ENCODE measurements around the gene DGCR6L. TPM values are rescaled to one million over a fixed set of nuclear protein-coding genes. Genes with fewer than 3 reads are reported as not detected.
A peak's percentile ranks its signal among the peaks of the same experiment; 100 is the strongest.

DGCR6L gene
- total RNA-seq, 1 experiment from 2014 or later: 32.7 TPM

DNA sequence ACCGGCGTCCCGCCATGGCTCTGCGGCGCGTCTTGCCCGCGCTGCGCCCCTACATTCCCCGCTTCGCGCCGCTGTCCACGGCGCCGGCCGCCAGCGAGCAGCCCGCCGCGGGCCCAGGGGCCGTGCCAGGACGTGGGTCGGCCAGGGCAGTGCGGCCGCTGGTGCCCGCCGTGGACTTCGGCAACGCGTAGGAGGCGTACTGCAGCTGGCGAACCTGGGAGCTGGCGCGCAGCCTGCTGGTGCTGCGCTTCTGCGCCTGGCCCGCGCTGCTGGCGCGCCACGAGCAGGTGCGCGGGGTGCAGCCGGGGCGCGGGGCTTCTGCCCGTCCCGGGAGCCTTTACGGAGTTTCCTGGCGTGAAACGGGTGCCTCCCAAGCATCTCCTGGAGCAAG, 20.1 kb downstream of the DGCR6L start:
- H3K27me3 ChIP-seq (ENCODE audit: low read length): no peaks in the 10 kb centered on the region
- H3K27ac ChIP-seq (ENCODE audit: low read length): no peak overlapping the region
- peaks cover 5% of the 10 kb centered on the region for H3K4me1 ChIP-seq (ENCODE audit: low read length)
- H3K9me3 ChIP-seq (ENCODE audit: low read length): no peaks in the 10 kb centered on the region
- no peak overlapping the region for H3K9ac ChIP-seq (ENCODE audit: low read length)
- no peaks in the 10 kb centered on the region for H3K9me2 ChIP-seq (replicated peaks; ENCODE audit: insufficient read depth, low read length)
- no peaks in the 10 kb centered on the region for H4K20me1 ChIP-seq (ENCODE audit: insufficient read depth, low read depth, low read length)
- no peaks in the 10 kb centered on the region for H3K79me2 ChIP-seq (ENCODE audit: low read length)
- no peaks in the 10 kb centered on the region for H3K36me3 ChIP-seq (ENCODE audit: insufficient read depth, low read length)
- no peak overlapping the region for H2AFZ ChIP-seq (ENCODE audit: low read length)
- no peak overlapping the region for H3K4me3 ChIP-seq (ENCODE audit: low read length)
- DNase-seq: no peak
- no peak overlapping the region for H3K4me2 ChIP-seq (ENCODE audit: low read depth, low read length, poor library complexity, severe bottlenecking)

DNA sequence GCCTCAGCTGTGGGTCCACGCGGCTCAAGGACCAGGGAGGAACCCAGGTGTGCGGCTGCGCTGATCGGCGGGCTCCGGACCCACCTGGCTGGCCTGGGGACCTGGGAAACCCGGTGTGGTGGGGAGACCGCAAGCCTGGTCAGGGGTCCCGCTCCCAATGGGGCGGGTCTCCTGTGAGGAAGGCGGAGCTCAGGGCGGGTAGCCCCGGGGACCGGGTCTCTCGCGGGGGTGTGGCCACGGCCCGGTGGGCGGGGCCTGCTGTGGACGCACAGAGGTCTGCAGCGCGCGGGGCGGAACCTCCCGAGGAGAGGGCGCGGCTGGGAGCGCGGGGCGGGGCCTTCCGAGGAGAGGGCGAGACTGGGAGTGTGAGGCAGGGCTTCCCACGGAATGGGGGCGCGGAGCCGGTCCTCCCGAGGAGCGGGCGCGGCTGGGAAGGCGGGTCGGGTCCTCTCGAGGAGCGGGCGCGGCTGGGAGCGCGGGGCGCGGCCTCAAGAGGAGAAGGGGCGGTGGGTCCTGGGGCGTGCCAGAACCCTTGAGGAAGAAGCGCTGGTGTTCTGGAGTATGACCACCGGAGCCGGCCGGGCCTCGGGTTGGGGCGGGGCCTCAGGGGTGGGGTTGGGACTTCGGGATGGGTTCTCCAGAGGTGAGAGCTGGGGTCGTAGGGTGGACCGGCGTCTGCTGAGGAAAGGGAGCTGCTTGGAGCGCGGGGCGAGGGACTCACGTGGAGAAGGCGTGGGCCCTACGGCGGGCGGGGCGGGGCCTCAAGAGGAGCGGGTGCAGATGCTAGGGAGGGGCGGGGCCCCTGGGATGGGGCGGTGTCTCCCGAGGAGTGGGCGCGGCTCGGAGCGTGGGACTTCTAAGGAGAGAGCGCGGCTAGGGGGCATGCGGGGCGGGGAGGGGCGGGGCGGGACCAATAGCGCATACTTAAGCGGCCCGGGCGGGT, 20.8 kb downstream of the DGCR6L start:
- H3K4me3 ChIP-seq (ENCODE audit: low read length): peak overlapping the region; percentile 64; the same call in 1 of the 2 replicates
- H3K4me2 ChIP-seq (ENCODE audit: low read depth, low read length, poor library complexity, severe bottlenecking): peak overlapping the region; percentile 76
- no peaks in the 10 kb centered on the region for H3K36me3 ChIP-seq (ENCODE audit: insufficient read depth, low read length)
- no peaks in the 10 kb centered on the region for H3K27me3 ChIP-seq (ENCODE audit: low read length)
- DNase-seq: peak; percentile 92
- peak overlapping the region; percentile 87; the same call in 1 of the 2 replicates for H2AFZ ChIP-seq (ENCODE audit: low read length)
- H3K9me2 ChIP-seq (replicated peaks; ENCODE audit: insufficient read depth, low read length): no peaks in the 10 kb centered on the region
- peak overlapping the region; percentile 50 for H3K9ac ChIP-seq (ENCODE audit: low read length)
- H3K27ac ChIP-seq (ENCODE audit: low read length): no peak overlapping the region
- H3K4me1 ChIP-seq (ENCODE audit: low read length): peaks cover 5% of the 10 kb centered on the region
- no peaks in the 10 kb centered on the region for H3K9me3 ChIP-seq (ENCODE audit: low read length)
- H3K79me2 ChIP-seq (ENCODE audit: low read length): no peaks in the 10 kb centered on the region
- H4K20me1 ChIP-seq (ENCODE audit: insufficient read depth, low read depth, low read length): no peaks in the 10 kb centered on the region

DNA sequence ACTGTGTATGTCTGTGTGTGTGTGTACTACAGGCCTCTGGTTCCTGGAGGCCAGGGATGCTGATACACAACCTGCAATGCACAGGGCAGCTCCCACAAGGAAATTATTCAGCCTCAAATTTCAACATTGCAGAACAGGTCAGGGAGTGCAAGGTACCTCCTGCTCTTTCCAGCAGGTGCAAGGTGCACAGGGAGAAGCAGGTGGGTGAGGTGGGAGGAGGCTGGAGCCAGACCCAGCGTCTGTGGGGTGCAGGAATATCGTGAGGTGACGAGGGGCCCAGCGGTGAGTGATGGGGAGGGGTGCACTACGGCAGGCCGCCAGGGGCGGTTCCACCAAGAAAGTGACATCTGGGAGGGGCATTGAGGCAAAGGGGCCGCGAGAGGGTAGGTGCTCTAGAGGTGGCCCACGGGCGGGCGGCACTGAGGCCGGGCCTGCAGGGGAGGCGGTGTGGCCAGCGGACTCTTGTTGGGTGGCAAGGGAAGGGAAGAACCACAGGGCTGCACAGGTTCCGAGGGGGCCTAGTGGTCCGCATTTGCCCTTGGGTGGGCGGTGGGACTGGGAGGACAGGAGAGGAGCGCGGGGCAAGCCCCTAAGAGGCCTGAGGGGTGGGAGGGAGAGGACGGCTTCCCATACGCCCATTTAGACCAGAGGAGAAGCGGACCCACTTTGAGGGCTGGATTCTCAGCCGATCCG, 21.6 kb downstream of the DGCR6L start:
- H3K9ac ChIP-seq (ENCODE audit: low read length): no peak overlapping the region
- H4K20me1 ChIP-seq (ENCODE audit: insufficient read depth, low read depth, low read length): no peaks in the 10 kb centered on the region
- no peaks in the 10 kb centered on the region for H3K79me2 ChIP-seq (ENCODE audit: low read length)
- H3K4me3 ChIP-seq (ENCODE audit: low read length): no peak overlapping the region
- H3K27ac ChIP-seq (ENCODE audit: low read length): no peak overlapping the region
- no peaks in the 10 kb centered on the region for H3K9me3 ChIP-seq (ENCODE audit: low read length)
- no peaks in the 10 kb centered on the region for H3K9me2 ChIP-seq (replicated peaks; ENCODE audit: insufficient read depth, low read length)
- peaks cover 5% of the 10 kb centered on the region for H3K4me1 ChIP-seq (ENCODE audit: low read length)
- H2AFZ ChIP-seq (ENCODE audit: low read length): no peak overlapping the region
- no peak for DNase-seq
- H3K27me3 ChIP-seq (ENCODE audit: low read length): no peaks in the 10 kb centered on the region
- no peaks in the 10 kb centered on the region for H3K36me3 ChIP-seq (ENCODE audit: insufficient read depth, low read length)
- no peak overlapping the region for H3K4me2 ChIP-seq (ENCODE audit: low read depth, low read length, poor library complexity, severe bottlenecking)

DNA sequence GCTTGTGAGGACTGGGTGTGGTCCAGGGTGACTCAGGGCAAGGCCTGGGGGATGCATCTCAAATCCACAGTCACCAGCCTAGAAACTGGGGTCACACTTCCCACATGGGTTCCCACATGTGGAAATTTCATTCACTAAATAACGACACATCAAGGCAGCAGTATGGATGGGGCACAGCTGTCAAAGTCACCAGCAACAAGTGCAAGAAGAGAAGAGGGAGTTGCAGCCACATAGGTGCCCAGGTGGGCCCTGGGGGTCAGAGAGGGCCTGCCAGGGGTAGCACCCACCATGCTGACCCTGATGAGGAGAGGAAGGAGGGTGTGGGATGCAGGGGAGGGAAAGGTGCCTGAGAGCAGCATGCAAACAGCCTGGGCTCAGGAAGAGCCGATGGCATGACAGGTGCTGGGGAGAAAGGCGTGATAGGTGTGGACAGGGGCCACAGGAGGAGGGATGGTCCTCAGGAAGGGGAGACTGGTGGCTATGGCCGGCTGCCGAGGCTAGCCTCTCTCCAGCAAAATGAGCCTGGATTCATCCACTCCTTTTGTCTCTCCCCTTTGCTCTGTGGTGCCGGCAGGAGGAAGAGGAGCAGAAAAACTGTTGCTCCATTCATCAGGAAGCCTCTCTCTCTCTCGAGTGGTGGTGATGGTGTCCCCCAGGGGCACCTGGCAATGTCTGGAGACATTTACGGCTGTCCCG, 22.3 kb downstream of the DGCR6L start:
- Histone ChIP-seq H3K9me3 (ENCODE audit: low read length) (no peaks in the 10 kb centered on the region), H3K4me2 (ENCODE audit: low read depth, low read length, poor library complexity, severe bottlenecking) (no peak overlapping the region), H3K9ac (ENCODE audit: low read length) (no peak overlapping the region), H3K4me1 (ENCODE audit: low read length) (peaks cover 5% of the 10 kb centered on the region), H3K79me2 (ENCODE audit: low read length) (no peaks in the 10 kb centered on the region), H4K20me1 (ENCODE audit: insufficient read depth, low read depth, low read length) (no peaks in the 10 kb centered on the region), H2AFZ (ENCODE audit: low read length) (no peak overlapping the region), H3K9me2 (replicated peaks; ENCODE audit: insufficient read depth, low read length) (no peaks in the 10 kb centered on the region), H3K4me3 (ENCODE audit: low read length) (no peak overlapping the region), H3K27ac (ENCODE audit: low read length) (no peak overlapping the region), H3K27me3 (ENCODE audit: low read length) (no peaks in the 10 kb centered on the region), H3K36me3 (ENCODE audit: insufficient read depth, low read length) (no peaks in the 10 kb centered on the region)
- no peak for DNase-seq

DNA sequence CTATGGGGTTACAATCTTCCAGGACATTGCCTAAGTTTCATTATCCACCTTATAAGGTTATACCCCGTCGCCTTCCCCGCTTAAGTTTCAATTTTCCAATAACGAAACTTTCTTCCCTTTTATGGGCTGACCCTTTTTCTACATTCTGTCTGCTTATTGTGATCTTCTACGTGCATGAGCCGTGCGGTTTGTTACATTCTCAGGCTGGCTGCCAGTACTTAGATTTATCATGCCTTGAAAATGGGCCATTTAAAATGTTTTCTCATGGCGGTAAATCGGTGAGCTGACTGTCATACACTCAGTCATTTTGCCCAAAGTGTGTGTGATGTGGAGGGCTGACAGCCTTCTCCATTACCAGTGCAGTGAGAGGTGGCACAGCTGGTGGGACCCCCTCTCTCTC, 23.3 kb downstream of the DGCR6L start:
- Histone ChIP-seq H3K27me3 (ENCODE audit: low read length) (no peaks in the 10 kb centered on the region), H2AFZ (ENCODE audit: low read length) (no peak overlapping the region), H3K9me3 (ENCODE audit: low read length) (no peaks in the 10 kb centered on the region), H3K36me3 (ENCODE audit: insufficient read depth, low read length) (no peaks in the 10 kb centered on the region), H3K9me2 (replicated peaks; ENCODE audit: insufficient read depth, low read length) (no peaks in the 10 kb centered on the region), H3K27ac (ENCODE audit: low read length) (no peak overlapping the region), H4K20me1 (ENCODE audit: insufficient read depth, low read depth, low read length) (no peaks in the 10 kb centered on the region), H3K9ac (ENCODE audit: low read length) (no peak overlapping the region), H3K4me1 (ENCODE audit: low read length) (peaks cover 5% of the 10 kb centered on the region), H3K4me3 (ENCODE audit: low read length) (no peak overlapping the region), H3K79me2 (ENCODE audit: low read length) (no peaks in the 10 kb centered on the region), H3K4me2 (ENCODE audit: low read depth, low read length, poor library complexity, severe bottlenecking) (no peak overlapping the region)
- no peak for DNase-seq

DNA sequence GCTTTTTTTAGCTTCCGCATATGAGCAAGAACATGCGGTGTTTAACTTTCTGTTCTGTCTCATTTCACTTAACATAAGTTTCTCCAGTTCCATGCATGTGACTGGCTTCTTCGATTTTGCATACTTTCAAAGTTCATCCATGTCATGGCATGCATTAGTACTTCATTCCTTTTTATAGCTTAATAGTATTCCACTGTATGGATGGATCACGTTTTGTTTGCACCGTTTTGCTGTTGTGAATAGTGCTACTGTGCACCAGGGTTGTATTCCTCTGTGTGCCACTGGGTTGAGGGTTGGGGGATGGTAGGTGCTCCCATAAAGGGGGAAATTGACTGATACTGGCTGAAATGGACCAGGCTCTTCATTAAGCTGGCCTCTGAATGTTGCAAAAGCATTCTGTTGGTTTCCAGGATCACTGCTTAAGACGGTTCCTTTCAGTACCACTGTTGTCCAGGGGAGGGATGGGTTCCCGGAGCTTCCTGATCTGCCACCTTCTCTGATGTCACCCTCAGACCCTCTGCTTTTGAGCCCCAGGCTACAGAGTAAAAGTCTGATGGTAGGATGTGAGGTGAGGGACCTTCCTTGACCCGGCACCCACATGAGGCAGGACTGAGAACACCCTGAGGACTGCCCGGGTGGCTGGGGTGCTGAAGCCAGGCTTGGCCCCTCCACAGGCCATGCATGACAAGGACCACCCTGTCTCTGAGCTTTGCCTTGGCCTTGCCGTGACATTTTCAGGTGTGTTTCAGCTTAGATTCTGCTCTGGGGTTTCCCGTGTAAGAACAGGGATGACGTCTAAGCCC, 24.4 kb downstream of the DGCR6L start:
- Histone ChIP-seq H3K4me2 (ENCODE audit: low read depth, low read length, poor library complexity, severe bottlenecking) (no peak overlapping the region), H3K79me2 (ENCODE audit: low read length) (no peaks in the 10 kb centered on the region), H3K9me2 (replicated peaks; ENCODE audit: insufficient read depth, low read length) (no peaks in the 10 kb centered on the region), H3K27me3 (ENCODE audit: low read length) (no peaks in the 10 kb centered on the region), H3K9ac (ENCODE audit: low read length) (no peak overlapping the region), H2AFZ (ENCODE audit: low read length) (no peak overlapping the region), H3K36me3 (ENCODE audit: insufficient read depth, low read length) (no peaks in the 10 kb centered on the region), H3K4me1 (ENCODE audit: low read length) (peaks cover 5% of the 10 kb centered on the region), H3K27ac (ENCODE audit: low read length) (no peak overlapping the region), H3K4me3 (ENCODE audit: low read length) (no peak overlapping the region), H3K9me3 (ENCODE audit: low read length) (no peaks in the 10 kb centered on the region), H4K20me1 (ENCODE audit: insufficient read depth, low read depth, low read length) (no peaks in the 10 kb centered on the region)
- DNase-seq: no peak

DNA sequence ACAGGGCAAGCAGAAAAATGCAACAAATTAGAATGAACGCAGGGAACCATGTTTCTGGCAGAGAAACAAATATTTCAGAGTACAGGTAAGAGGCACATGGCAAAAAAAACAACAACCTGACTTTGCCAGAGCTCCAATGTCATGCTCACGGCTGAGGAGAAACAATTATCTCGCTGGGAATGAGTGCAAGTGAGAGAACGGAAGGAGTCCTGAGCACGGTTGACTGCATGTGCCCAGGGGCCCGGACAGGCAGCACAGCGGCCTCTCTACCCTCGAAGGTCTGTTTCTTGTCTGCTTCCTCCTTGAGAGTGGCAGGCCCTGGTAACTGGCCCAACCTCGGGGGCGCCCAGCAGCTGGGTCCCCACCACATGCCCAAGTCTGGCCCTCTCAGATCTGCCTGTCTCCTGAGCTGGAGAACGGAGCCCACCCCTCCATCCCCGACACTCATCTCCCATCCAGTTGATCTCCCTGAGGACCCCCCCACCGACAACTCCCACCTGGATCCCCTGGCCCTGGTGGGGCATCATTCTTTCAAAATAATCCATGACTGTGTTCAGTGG, 27.1 kb downstream of the DGCR6L start:
- Histone ChIP-seq H3K27ac (ENCODE audit: low read length) (no peak overlapping the region), H3K4me1 (ENCODE audit: low read length) (no peaks in the 10 kb centered on the region), H4K20me1 (ENCODE audit: insufficient read depth, low read depth, low read length) (no peaks in the 10 kb centered on the region), H3K79me2 (ENCODE audit: low read length) (no peaks in the 10 kb centered on the region), H3K9me2 (replicated peaks; ENCODE audit: insufficient read depth, low read length) (no peaks in the 10 kb centered on the region), H3K9me3 (ENCODE audit: low read length) (no peaks in the 10 kb centered on the region), H3K9ac (ENCODE audit: low read length) (no peak overlapping the region), H2AFZ (ENCODE audit: low read length) (no peak overlapping the region), H3K36me3 (ENCODE audit: insufficient read depth, low read length) (no peaks in the 10 kb centered on the region), H3K27me3 (ENCODE audit: low read length) (no peaks in the 10 kb centered on the region), H3K4me2 (ENCODE audit: low read depth, low read length, poor library complexity, severe bottlenecking) (no peak overlapping the region), H3K4me3 (ENCODE audit: low read length) (no peak overlapping the region)
- DNase-seq: no peak
